Neural progenitor cell (in vitro differentiated cells): Measurements from ENCODE around the gene MARCO.

ENCODE experiments used
- EZH2 ChIP-seq: fragments of 200-600 bp; sonication (generic); IDR thresholded peaks from 2 replicates; pipeline ENCODE4 v1.6.1; 2017; ENCODE audit warnings: antibody characterized with exemption, mild to moderate bottlenecking, moderate library complexity
- EZH2phosphoT487 ChIP-seq: fragments of 200-600 bp; sonication (generic); IDR thresholded peaks from 2 replicates; pipeline ENCODE4 v1.6.1; 2017; ENCODE audit warnings: antibody characterized with exemption
- TF ChIP-seq, protein P1 (sequence below): fragments of 200-600 bp; sonication (generic); IDR thresholded peaks from 2 replicates; pipeline ENCODE4 v1.5.1; 2017; ENCODE audit warnings: antibody characterized with exemption, mild to moderate bottlenecking

DNA sequence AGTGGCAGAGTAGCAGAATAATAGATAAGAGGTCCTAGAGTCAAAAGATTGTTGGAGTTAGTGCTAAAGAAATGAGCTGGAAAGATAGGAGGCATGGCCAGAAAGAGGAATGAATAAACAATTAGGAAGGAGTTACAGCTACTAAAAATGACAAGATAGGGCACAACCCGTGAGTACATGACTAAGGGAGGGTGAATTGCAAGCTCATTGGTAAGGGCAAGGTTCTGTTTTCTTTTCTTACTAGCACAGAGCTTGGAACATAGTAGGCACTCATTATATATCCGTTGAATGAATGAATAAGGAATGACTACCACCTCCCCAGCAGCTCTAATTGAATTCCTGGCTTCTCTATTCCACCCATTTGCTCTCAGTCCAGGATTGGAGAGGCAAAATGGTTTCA is 5.7 kb upstream of the MARCO start:
- TF ChIP-seq, protein P1, sequence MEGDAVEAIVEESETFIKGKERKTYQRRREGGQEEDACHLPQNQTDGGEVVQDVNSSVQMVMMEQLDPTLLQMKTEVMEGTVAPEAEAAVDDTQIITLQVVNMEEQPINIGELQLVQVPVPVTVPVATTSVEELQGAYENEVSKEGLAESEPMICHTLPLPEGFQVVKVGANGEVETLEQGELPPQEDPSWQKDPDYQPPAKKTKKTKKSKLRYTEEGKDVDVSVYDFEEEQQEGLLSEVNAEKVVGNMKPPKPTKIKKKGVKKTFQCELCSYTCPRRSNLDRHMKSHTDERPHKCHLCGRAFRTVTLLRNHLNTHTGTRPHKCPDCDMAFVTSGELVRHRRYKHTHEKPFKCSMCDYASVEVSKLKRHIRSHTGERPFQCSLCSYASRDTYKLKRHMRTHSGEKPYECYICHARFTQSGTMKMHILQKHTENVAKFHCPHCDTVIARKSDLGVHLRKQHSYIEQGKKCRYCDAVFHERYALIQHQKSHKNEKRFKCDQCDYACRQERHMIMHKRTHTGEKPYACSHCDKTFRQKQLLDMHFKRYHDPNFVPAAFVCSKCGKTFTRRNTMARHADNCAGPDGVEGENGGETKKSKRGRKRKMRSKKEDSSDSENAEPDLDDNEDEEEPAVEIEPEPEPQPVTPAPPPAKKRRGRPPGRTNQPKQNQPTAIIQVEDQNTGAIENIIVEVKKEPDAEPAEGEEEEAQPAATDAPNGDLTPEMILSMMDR, result no peak
- TF ChIP-seq EZH2 (no peak), EZH2phosphoT487 (no peak)
